GM19193 (cell line): ENCODE results near the gene KLHL36.

ENCODE experiments used
- POLR2A ChIP-seq: IDR thresholded peaks from 4 replicates; pipeline ENCODE4 v1.6.1; 2011; ENCODE audit not compliant: insufficient read depth, insufficient read length; ENCODE audit errors: extremely low read depth

KLHL36 gene

DNA sequence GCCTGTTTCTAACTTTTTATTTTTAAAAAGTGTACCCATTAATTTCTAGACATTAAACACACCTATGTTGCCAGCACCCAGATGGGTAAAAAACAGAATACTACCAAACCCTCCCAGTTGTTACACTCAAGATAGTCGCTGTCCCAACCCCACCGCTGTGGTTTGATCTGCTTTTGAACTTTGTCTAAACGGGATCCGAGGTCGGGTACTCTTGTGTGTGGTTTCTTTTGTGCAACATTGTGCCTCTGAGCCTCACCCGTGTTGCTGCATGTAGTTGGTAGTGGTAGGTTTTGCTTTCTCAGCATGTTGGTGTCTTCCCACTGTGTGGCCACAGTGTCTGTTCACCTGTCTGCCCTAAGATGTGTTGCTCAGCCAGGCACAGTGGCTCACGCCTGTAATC is 4.3 kb downstream of the KLHL36 start:
- no peak for TF ChIP-seq POLR2A

GRCh38 chr16:84654238-84654637 is 5.9 kb downstream of the KLHL36 start:
- no peak for TF ChIP-seq POLR2A

DNA sequence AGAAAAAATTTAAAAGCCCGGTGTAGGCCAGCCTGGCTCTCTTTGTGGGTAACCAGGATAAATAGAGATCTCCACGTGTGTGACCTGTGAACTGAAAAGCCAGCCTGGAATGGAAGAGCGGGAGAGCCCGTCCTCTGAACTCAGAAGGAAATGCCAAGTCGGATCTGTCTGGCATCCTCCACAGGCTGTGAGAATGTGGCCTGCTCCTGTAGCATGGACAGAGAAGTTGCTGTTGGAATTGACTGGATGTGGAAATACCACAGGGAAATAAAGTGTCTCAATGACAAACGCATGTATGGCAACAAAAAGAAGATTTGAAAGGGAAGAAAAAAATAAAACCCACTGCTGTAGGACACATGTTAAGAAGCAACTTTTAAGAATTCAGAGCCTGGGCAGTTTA is 6.7 kb downstream of the KLHL36 start:
- no peak for TF ChIP-seq POLR2A

GRCh38 chr16:84656649-84657048 is 8.3 kb downstream of the KLHL36 start:
- TF ChIP-seq POLR2A = no peak

GRCh38 chr16:84657229-84657837 is 9.0 kb downstream of the KLHL36 start:
- no peak for TF ChIP-seq POLR2A

GRCh38 chr16:84658690-84659089 is 10.4 kb downstream of the KLHL36 start:
- TF ChIP-seq POLR2A = no peak

DNA sequence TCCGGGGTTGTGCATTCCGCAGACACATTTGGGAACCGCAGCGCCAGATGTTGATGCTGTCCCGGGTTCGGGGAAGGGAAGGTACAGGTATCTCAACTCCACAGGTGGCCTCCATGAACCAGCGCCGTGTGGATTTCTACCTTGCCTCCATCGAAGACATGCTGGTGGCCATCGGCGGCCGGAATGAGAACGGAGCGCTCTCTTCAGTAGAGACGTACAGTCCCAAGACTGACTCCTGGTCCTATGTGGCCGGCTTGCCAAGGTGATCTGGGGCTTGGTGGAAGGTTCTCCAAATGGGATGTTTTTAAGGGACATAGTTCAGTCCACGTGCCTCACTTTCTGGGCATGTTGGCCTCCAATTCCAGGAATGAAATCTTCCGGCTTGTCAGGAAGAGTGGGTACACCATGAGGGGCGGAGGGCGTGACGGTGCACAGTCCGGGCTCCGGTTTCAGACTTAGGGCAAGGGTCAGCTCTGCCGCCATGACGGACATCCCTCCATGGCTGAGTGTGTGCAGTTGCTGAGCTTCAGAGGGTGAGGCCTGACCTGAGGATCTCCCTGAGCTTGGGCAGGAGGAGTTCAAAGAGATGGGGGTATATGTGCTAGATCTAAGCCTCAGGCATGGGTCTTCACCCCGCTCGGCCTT is 11.5 kb downstream of the KLHL36 start:
- no peak for TF ChIP-seq POLR2A

- TF ChIP-seq POLR2A = no peak
Measured at GRCh38 chr16:84660973-84661372, 12.7 kb downstream of the KLHL36 start.

GRCh38 chr16:84661418-84662060 is 13.2 kb downstream of the KLHL36 start:
- no peak for TF ChIP-seq POLR2A

- TF ChIP-seq POLR2A = no peak
Measured at GRCh38 chr16:84662471-84662870, 14.2 kb downstream of the KLHL36 start.

DNA sequence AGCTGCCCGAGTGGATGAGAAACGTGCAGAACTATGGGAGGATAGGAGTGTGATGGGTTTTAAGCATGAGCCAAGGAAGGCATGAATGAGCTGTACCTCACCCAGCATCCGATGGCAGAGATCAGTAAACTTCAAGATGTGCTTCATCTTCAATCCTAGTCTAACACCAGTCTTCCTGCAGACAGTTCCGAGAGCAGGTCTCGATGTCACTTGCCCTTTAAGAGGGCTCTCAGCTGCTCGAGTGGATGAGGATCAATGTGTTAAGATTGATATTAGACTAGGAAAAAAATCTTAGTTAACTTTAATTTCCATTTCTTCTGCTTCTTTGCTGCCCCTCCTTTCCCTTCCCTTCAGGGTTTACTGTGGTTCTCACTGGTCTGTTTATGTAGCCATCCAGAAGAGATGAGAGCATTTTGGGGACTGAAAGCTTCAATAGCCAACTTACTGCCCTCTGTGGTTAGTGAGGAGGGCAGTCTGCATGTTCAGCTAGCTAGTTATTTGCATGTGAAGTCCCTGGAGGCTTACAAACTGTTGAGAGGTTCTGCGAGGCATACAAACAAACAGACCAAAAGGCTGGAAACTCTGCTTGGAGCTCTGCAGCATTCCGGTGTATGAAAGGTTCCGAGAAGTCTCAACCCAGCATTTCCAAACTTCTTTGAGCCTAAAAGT is 15.3 kb downstream of the KLHL36 start:
- no peak for TF ChIP-seq POLR2A

GRCh38 chr16:84665359-84665758 is 17.0 kb downstream of the KLHL36 start:
- no peak for TF ChIP-seq POLR2A

GRCh38 chr16:84665843-84666242 is 17.5 kb downstream of the KLHL36 start:
- no peak for TF ChIP-seq POLR2A

DNA sequence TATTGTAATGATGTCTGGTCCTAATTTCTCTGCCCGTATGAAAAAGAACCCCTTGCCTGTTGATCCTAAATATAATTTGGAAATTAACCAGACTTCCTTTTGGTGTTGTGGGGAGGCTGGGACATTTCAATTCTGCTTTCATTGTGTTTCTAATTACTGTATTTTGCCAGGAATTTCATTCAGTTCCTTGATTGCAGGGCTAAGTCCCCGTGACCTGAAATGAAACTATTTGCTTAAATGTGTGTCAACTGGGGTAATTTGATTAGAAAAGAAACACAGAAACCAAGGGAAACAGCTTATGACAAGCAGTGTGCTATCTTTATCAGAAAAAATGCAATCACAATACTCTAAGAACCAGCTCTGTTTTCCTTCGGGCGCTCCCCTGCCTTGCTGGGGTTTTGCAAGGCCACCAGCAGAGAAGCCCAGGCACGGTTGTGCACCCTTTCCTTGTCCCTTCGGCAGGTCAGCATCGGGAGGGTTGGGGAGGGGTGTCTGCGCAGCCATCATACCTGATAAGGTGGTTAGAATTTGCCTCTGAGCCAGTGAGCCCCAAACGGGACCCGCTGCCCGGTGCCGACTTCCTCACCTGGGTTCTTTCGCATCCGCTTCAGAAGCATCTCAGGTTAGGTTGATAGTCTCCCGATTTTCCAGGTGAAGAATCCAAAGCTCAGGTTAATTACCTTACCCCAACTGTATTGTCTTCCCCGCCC is 19.4 kb downstream of the KLHL36 start:
- no peak for TF ChIP-seq POLR2A

- TF ChIP-seq POLR2A = no peak
Measured at GRCh38 chr16:84670063-84670462, 21.8 kb downstream of the KLHL36 start.

- no peak for TF ChIP-seq POLR2A
Measured at GRCh38 chr16:84672276-84673202, 24.2 kb downstream of the KLHL36 start.
